Hepatocyte (in vitro differentiated cells): ENCODE data around the gene OVOL3.

Experiments
- CTCF ChIP-seq: fragments of 200-600 bp; sonication (generic); IDR thresholded peaks from 2 replicates; pipeline ENCODE4 v1.5.1; 2016; ENCODE audit warnings: antibody characterized with exemption, mild to moderate bottlenecking; ENCODE audit not compliant: poor library complexity
- EZH2 ChIP-seq: fragments of 200-600 bp; sonication (generic); IDR thresholded peaks from 2 replicates; pipeline ENCODE4 v1.6.1; 2016; ENCODE audit warnings: antibody characterized with exemption, mild to moderate bottlenecking, borderline replicate concordance
- EZH2phosphoT487 ChIP-seq: fragments of 200-600 bp; sonication (generic); IDR thresholded peaks from one replicate; pipeline ENCODE4 v1.6.1; 2018; ENCODE audit warnings: antibody characterized with exemption, mild to moderate bottlenecking, low read depth, moderate library complexity; ENCODE audit not compliant: unreplicated experiment, severe bottlenecking

GRCh38 chr19:36073121-36073876, 37.6 kb upstream of the OVOL3 start:
- TF ChIP-seq CTCF (no peak), EZH2phosphoT487 (no peak), EZH2 (no peak)
